LHCN-M2 (cell line): ENCODE measurements around the gene CARD14. TPM values are rescaled to one million over a fixed set of nuclear protein-coding genes. Genes with fewer than 3 reads are reported as not detected.
A peak's percentile ranks its signal among the peaks of the same experiment; 100 is the strongest.
"Not testable (repeated sequence)": the region's sequence is repeated elsewhere in the genome, so short reads cannot be mapped to it uniquely, and the experiment has no call there.

Source experiments
- DNase-seq: peaks from one replicate; pipeline ENCODE4 v3.0.0-alpha.2; 2012; ENCODE audit warnings: low read depth
- total RNA-seq: library from RNA; depleted of rRNA; stranded (reverse); fragments of >200 nt; gene quantifications from 2 replicates; pipeline ENCODE4 v1.2.3, GENCODE V29; 2014

Gene CARD14
- total RNA-seq, 1 experiment from 2014 or later: not detected

DNA sequence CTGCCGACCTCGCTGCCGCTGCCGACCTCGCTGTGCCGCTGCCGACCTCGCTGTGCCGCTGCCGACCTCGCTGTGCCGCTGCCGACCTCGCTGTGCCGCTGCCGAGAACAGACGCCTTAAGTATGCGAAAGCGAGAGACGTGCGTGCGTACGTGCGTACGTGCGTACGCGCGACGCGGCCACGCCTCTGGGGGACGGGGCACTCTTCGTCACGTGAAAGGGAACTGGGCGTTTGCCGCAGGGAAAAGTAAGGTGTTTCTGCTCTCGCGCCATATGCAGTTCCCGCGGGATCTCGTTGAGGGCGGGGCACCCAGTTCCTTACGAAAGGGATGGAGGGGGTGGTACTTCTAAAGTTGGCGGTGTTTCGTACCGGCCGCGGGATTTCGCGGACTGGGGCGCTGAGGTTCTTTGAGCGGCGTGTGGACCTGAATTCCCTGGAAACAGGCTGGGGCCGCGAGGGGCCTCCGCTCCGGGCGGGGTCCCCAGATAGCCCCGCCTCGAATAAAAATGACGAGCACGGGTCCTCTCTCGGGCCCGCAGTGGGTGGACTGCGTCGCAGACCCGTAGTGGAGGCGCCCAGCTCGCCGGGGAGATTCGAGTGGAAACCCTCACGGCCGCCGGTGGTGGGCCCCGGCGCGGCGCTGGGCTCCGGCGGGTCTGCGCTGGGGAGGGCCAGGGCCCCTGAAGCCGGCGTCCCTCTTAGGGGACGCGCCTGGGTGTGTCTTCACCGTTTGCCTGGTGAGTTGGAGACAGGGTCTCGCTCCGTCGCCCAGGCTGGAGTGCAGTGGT lies 22.6 kb upstream of the CARD14 start, which contains the start of gene EIF4A3:
Gene EIF4A3 (minus strand): TSS at position 94 of the 788 bp plus-strand sequence. CDS start 167 bp downstream, outside the sequence.
- DNase-seq: peak; percentile 98

GRCh38 chr17:80151333-80151732 lies 18.5 kb upstream of the CARD14 start:
- DNase-seq: peak; percentile 67

DNA sequence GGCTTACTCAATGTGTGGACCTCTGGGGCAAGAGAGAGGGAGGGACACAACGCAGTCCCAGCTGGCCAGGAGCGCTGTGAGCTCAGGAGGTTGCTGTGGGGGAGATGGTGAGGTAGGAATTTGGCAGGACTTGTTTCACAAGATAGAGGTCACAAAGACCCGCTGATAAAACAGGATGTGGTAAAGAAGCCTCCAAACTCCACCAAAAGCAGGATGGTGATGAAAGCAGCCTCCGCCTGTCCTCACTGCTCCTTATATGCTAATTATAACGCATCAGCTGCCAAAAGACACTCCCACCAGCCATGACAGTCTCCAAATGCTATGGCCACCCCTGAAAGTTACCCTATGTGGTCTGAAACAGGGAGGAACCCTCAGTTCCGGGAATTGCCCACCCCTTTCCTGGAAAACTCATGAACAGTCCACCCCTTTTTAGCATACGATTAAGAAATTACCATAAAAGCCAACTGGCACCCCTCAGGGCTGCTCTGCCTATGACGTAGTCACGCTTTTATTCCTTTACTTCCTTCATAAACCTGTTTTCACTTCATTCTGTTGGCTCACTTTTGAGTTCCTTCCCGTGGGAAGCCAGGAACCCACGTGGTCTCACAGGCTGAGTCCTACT lies 17.6 kb upstream of the CARD14 start:
- DNase-seq: peak; percentile 52

GRCh38 chr17:80153004-80153403 lies 16.8 kb upstream of the CARD14 start:
- no peak for DNase-seq

DNA sequence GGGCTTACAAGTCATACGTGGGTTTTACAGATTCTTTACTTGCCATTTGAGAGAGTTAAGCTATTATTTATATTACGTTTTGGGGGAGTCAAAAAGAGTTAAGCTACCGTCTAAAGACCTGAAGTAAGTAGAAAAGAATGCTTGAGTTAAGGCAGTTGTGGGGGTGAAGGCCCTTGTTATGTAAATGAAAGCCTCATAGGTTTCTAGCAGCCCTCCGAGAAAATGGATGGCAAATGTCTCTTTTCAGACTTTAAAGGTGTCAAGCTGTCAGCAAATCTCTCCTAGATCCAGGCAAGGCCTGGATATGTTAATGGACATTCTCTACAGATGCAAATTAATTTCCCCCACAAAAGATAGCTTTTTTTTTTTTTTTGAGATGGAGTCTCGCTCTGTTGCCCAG lies 15.7 kb upstream of the CARD14 start:
- no peak for DNase-seq

DNA sequence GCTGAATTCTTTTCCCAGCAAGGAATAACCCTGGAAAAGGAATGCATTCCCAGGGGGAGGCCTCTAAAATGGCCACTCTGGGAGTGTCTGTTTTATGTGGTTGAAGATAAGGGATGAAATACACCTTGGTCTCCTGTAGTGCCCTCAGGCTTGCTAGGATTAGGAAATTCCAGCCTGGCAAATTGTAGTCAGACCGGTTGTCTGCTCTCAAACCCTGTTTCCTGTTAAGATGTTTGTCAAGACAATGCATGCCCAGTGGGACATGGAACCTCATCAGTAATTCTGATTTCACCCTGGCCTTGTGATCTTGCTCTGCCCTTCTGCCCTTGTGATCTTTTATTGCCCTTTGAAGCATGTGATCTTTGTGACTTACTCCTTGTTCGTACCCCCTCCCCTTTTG lies 14.2 kb upstream of the CARD14 start:
- DNase-seq: not testable (repeated sequence)

DNA sequence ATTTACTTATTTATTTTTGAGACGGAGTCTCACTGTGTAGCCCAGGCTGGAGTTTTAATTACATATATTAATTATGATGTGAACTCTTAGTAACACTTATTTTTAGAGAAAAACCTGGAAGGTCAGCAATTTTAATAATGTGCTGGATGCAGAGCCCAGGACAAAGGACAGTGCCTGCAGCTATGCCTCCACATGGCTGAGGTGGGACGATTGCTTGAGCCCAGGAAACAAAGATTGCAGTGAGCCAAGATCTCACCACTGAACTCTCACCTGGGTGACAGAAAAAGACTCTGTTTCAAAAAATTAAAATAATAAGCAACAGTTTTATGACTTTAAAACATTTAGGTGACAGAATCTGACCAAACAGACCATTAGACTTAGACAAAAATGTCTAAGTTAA lies 11.0 kb upstream of the CARD14 start:
- DNase-seq: no peak

DNA sequence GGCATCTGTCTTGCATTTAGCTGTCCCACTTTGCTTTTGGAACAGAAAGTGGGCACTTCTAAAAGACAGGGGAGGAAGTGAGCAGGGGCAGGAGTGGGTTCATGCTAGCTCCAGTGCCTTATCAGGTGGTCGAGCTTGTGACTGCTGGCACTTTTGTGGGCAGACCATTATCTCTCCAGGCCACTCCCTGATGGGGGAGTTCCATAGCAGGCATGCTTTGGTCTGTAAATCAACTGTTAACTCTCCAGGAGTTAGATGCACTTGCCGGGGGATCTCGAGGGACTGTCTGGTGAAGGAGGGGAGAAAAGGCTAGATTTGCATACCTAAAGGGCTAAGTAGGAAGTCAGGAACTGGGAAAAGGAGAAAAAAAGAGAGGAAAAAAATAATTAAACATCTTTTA lies 9.3 kb upstream of the CARD14 start:
- no peak for DNase-seq

- DNase-seq: no peak
Observed at GRCh38 chr17:80163336-80163735, 6.5 kb upstream of the CARD14 start.

DNA sequence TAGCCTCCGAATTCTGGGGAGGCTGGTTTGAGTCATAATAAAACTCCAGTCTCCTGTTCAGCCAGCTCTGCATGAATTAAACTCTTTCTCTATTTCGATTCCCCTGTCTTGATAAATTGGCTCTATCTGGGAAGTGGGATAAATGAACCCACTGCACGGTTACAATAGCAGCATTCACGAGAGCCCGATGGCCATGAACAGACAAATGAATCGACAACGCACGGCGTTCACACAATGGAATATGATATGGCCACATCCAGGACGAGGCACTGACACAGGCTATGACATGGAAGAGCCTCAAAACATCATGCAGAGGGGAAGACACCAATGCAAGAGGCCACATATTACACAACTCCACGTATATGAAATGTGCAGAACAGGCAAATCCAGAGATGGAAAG lies 5.6 kb upstream of the CARD14 start:
- no peak for DNase-seq

- DNase-seq: no peak
Observed at GRCh38 chr17:80166446-80166845, 3.4 kb upstream of the CARD14 start.

- no peak for DNase-seq
Observed at GRCh38 chr17:80168371-80168770, 1.5 kb upstream of the CARD14 start.

DNA sequence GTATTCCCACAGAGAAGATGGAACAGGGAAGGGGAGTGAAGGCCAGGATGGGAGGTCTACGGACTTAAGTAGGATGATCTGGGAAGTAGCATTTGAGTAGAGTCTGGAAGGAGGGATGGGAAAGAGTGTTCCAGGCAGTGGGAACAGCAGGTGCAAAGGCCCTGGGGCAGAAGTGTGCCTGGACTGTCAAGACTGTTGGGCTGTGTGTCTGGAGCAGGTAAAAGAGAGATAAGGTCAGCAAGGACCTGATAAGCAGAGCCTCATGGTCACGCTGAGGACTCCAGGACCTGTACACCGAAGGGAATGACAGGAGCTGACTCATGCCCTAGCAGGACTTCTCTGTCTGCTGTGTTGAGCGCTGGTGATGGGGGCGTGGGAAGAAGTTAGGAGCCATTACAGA lies 723 bp upstream of the CARD14 start:
- DNase-seq: no peak

GRCh38 chr17:80171681-80172080 lies 1.9 kb downstream of the CARD14 start:
- no peak for DNase-seq

GRCh38 chr17:80173126-80173525 lies 3.3 kb downstream of the CARD14 start:
- DNase-seq: no peak

DNA sequence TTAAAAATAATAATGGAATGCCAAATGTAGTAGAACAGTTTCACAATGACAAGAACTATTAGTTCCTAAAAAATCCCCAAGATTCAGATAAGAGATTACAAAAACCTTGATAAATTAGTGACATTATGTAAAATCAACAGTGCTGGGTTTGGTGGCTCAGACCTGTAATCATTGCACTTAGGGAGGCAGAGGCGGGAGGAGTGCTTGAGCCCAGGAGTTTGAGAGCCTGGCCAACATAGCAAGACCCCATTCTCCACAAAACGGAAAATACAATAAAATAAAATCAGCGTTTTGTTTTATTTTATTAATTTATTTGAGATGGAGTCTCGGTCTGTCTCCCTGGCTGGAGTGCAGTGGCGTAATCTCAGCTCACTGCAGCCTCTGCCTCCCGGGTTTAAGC lies 4.1 kb downstream of the CARD14 start:
- DNase-seq: no peak

- DNase-seq: no peak
Observed at GRCh38 chr17:80176757-80177156, 6.9 kb downstream of the CARD14 start.

DNA sequence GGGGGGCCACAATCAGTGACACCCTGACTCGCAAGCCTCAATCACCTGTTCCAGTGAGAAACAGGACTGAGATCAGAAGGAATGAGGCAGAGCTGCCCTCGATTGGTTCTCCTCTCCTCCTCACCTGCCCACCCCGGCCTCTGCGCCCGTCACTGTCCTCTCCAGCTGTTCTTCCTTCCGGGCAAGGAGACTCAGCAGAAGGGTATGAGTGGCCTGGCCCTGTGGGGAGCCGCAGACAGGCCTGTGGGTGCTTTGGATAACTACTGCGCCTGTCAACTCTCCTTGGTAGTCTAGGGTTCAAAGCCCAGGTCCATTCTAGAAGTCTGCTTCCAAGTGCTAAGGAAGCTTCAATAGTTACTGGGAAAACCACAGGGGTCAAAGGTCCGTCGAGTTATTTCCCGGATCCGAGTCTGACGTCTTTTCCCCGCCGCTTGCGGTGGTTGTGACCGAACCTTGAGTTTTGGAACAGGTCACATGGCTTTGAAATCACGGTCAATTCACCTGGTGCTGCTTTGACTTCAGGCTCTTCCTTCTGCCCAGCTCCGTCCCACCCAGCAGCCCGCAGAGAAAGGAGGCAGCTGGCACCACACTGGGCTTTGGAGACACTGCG lies 8.3 kb downstream of the CARD14 start:
- peak; percentile 5 for DNase-seq

DNA sequence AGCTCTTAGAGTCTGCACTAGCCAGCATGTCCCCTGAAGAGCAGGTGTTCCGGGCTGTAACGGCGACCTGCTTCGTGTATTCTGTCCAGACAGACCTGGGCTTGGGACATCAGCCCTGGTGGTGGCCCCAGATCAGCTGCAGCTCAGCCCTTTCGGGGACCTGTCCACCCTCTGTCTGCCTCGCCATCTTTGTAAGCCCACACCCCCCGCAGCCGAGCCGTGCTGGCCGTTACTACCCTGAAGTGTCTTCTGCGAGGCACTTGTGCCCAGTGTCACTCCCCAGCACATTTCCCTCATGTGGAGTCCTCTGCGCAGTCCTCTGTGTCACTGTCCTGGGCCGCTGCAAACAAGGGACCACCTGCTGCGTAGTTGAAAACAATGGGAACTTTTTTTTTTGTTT lies 10.4 kb downstream of the CARD14 start:
- no peak for DNase-seq

GRCh38 chr17:80181431-80181830 lies 11.6 kb downstream of the CARD14 start:
- no peak for DNase-seq

DNA sequence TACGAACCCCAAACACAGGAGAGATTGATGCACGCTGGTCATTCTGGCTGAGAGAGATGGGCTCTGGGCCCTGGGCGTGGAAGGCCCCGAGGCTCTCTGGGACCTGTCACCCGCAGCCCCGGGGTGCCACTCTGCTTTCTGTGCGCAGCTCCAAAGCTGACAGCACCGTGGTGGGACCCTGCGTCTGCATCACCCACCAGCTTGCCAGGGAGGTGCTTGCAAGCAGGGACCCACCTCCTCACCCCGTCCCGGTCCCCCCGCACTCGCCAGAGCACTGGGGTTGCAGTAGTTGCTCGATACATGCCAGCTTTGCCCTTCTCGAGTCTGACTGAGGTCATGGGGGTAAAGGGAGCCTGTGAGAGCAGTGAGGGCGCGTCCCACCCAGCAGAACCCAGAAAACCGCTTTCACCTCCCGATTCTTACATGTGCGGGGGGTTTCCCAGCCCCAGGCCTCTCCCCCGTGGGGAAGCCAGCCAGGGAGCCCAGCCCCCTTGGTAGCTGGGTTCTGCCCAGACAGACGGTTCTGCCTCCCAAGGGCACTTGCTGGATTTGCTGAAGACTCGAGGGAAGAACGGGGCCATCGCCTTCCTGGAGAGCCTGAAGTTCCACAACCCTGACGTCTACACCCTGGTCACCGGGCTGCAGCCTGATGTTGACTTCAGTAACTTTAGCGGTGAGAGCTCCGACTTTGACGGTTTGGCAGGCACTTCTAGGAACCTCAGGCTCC lies 12.5 kb downstream of the CARD14 start:
- no peak for DNase-seq

DNA sequence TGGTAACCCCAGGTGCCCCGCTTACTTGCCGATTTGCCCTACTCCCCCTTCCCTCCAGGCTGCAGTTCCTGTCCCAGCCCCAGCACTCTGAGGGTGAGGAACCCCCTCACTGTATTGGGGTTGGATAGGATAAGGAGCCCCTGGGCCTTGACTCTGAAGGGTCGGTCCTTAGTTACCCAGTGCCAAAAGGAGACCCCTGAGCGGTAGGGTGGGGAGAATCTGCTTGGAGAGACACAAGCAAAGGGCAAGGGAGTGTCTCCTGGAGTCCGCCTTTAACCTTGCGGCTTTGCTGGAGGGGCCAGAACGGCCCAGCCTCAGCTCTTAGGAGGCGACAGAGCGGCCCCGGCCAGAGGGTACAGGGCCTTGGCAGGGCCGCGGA lies 13.0 kb downstream of the CARD14 start:
- no peak for DNase-seq
